HG02678 (cell line): Measurements from ENCODE around the gene ELAVL2.

ENCODE experiments used
- ATAC-seq: cut with Tn5 transposase; IDR thresholded peaks from one replicate; pipeline ENCODE4 v1.9.1; 2021; ENCODE audit warnings: mild to moderate bottlenecking, moderate library complexity; ENCODE audit not compliant: unreplicated experiment

Gene ELAVL2

DNA sequence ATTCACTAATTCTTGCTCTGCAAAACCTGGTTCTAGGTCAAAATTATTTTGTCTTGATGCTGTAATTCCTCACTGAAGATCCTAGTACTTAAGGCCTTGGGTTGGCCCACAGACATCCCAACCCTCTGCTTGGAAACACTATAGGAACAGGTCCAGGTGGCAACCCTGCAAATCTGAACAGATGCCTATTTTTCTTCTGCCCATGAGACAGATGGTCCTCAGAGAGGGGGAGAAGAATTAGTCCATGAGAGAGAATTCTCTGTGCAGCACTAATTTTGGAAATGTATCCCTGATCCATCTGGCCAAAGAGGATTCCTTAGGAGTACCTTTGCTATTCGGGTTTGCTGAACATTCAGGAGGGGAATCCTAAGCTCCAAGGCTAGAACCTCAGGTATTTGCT is 156.3 kb downstream of the ELAVL2 start:
- no peak for ATAC-seq

DNA sequence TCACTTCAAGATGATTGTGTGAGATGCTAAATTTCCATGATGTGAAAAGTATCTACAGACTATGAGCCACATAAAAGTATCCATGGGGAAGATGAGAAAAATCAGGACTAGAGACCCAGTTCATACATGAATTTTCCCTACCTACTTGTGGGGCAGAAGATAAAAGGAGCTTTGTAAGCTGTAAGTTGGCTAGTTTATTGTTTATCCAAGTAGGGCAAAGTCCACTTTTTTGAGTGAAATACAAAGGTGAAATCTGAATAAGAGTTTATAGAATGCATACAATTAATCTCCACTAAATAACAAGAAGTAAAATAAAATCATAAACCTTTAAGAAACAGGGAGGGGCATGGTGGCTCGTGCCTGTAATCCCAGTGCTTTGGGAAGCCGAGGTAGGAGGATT is 160.4 kb downstream of the ELAVL2 start:
- ATAC-seq = no peak

DNA sequence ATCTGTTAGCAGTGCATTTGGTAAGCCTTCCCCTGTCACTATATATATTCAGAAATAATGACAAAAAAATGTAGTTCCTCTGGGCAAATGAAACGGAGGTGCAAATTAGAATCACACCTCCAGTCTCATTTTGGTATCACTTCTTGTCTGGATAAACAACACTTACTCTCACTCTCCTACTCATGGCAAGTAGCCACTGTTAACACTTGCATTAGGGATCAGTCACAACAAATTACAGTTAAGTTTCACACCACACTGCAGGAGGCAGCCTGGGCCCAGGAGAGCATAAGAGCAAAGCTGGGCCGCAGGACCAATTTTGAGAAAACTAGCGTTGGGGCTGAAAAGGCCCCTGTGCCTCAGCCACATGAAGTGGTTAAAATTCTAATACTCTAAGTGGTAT is 161.0 kb downstream of the ELAVL2 start:
- no peak for ATAC-seq

DNA sequence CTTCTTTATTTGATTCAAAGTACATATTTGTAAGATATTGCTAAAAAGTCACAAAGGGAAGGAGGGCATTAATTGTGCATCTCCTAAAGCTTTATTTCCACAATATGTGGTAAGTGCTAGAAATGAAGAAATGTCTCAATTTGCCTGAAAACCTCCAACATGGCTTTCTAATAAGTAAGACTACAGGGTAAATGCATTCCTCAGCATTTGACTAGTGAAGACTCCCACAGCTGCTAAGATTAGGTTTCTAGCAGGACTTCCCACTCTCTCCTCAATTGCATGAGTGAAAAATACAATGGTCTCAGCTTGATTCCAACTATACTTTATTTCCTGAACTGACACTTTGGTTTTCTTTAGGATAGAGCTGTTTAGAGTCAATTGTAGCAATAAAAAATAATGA is 162.1 kb downstream of the ELAVL2 start:
- no peak for ATAC-seq

DNA sequence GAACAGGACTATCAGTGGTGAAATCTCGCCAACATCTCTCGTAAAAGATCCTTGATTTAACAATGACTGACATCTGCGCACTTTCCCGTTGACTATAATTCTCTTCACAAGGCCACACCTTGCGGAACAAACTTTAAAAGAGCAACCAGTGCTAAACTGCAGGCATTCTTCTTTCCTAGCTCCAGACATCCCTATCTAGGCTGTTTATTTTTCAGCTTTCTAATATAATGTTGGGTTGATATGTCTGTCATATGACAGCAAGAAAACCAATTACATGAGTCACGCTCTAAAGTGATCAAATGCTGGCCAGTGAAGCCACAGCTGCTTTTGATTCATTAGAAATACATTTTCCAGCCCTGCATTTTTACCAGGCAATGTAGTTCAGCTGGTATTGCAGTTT is 162.5 kb downstream of the ELAVL2 start:
- no peak for ATAC-seq

DNA sequence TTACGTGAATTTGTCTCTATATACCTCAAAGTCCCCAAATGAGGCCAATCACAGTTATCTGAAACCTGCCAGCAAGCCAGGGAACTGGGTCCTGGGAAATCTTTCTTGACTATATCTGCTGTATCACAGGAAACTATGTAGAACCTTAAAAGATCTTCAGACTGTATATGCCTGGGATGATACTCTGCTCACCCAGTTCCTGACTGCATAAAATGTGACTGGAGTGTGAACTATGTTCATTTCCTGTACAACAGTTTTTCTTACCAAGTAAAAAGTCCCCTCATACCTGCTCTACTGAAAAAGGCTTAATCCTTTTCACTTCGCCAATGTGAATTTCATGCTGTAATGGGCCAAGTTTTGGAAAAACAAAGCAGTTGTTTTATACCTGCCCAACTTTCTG is 162.9 kb downstream of the ELAVL2 start:
- ATAC-seq = no peak

DNA sequence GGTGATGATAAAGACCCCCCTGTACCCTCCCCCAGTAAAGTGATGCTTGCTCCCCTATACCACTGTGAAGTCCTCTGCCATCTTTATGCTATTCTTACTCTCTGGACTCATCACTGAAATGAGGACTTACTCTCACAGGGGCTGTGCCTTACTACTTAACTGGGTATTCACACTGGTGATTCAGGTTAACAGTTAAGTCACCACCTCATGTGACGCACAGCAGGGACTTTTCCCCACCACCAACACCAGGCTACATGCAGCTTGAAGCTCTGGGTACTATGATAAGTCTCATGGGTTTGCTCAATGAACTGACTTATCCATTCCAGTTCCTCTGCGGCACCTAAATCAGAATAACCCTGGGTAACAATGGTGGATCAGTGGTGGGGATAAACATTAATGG is 163.7 kb downstream of the ELAVL2 start:
- no peak for ATAC-seq

DNA sequence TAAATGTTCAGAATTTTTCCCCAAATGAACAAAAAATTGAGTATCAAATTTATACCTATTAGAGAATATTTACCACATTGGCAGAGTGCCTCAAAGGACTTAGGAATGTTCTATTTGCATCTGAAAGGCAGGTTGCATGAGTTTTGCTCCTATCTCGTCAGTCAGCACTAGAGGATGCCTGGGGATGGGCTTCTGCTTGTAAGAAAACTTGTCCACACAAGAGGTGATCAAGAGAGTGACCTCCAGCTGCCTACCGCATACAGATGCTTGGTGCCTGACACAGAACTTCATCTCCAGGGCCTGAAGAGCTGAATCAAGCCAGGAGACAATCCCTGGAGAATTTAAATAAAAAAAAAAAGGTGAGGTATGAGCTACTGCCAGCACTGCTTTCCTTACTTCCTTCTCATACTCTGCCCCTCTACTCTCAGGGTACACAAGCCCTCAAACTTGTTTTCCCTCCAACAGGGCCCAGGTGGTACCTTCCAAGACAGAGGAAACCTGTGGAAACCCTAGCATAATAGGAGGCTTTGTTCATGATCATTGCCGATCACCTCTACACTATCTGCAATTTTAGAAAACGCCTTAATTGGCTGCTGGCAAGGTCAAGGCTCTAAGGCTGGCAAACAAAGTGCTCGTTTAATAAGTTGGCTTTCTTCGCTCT is 166.6 kb downstream of the ELAVL2 start:
- ATAC-seq = no peak

DNA sequence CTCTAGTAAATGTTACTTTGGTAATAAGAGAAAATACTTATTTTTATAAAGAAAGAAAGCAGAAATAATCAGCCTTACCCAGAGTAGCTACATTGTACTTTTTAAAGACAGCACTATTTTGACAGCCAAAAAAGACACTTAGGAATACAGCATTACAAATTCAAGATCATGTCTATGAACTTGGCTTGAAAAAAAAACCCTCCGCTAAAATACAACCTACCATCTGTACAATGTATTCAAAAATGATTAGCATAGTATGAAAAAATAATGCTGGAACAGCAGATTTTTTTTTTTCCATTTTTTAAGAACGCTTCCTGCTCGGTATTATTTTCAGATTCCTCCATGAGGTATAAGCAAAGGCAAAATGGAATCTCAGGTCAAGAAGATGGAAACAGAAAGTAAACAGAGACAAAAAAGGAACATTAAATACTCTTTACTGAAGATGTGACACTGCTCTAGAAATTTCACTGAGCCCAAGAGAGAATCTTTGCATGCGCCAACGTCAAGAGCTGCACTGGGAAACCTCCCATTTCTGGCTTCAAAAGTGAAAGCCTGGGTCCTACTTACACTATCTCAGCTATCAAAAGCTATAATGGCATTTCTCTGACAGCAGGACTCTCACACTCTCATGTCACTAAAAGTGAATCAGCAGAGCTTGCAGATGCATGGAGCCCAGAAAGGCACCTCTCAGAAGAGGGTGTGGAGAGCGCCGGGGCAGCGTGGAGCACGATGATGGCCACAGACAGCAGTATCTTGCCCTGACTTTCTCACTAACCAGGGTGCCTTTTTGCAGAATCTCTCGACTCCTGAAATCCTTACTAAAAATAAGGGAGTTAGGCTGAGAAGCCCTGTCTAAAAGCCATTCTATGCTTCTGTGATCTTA is 167.4 kb downstream of the ELAVL2 start:
- no peak for ATAC-seq

DNA sequence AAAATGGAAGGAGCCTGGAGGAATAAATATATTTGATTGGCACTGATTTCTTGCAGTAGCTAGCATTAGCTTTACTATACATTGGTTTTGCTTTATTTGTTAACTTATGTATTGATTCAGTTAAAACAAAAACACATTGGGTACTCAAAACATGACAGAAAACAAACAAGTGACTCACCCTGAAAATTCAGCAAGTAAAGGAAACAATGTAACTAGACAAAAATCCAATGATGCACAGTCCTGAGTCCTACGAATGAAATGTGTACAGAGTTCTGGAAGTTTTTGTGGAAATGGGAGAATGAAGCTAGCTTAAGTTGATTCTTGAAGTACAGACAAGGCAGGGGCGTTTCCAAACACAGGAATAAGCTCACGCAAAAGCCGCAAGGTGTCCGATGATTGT is 175.0 kb downstream of the ELAVL2 start:
- ATAC-seq = no peak

DNA sequence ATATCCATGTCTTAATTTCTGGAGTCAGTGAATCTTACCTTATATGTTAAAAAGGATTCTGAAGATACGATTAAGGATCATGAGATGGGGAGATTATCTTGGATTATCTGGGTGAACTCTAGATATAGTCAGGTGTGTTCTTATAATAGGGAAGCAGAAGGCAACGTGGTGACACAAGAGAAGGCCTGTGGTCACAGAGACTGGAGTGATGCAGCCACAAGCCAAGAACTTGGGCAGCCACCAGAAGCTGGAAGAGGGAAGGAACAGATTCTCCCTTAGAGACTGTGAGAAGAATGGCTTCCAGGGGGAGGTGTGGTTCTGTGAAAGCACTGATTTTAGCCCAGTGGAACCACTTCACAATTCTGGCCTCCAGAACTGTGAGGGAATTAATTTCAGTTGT is 177.4 kb downstream of the ELAVL2 start:
- ATAC-seq = no peak

DNA sequence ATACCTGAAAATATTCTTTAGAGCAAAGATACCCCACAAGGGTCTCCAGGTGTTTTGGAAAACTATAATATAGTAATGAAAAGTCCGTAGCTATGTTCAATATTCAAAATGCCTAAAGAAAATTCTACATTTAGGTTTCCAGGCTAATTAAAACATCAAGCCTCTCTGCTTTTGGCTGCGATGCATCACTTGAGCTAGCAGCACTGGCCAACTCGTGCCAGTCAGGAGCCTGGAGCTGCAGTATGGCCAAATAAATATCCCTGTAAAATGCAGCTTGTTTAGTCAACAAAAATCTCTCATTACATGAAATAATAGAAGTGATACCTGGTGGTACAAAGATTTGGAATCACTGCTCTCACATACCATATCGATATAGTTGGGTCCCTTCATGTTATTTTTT is 181.1 kb downstream of the ELAVL2 start:
- ATAC-seq = no peak

DNA sequence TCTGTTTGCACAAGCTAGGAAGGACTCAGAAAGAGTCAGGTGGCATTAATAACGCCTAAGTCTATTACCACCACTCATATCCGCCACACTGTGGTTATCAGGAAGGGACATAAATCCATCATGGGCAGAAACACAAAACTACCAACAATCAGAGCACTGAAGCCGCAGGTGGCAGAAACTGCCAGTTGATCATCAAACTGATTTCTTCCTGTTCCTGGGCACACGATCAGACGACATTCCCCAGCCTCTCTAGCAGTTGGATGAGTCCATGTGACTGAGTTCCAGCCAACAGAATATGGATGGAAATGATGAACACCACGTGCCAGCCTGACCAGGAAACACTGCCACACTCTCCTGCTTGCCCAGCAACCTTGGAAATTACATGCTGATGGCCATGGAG is 181.7 kb downstream of the ELAVL2 start:
- no peak for ATAC-seq

DNA sequence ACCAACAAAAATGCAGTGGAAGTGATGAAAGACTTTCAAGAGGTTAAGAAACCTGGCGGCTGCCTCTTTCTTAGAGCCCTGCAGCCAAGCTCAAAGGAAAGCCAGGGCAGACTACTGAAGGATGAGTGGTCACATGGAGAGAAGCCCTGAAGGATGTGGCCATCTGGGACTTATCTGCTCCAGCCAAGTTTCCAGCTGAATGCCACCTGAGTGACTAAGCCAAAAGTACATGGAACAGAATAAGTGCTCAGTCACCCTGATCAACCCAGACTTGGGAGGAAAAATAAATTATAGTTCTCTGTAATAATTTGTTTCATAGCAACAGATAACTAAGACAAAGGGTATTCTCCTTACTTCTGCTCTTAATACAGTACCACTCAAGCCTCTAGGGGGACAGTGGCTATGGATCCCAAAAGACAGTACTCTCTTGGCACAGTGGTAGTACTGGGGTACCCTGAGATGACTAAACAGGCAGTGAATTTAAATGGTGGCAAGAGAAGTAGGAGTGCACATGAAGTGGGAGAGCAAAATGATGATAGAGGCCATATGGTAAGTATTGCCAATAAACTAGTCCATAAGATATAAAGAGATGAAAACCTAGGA is 182.3 kb downstream of the ELAVL2 start:
- no peak for ATAC-seq
